Esophagus squamous epithelium (tissue), 4 donors: ENCODE measurements around the gene HBE1.

Experiments
- CTCF ChIP-seq, 6 experiments: fragments of 450-650 bp in 4 of 6; fragments of 200-600 bp in 2 of 6; sonication (generic) in 2 of 6; IDR thresholded peaks; one replicate each; pipeline ENCODE4 v1.5.1; 2016 to 2019; ENCODE audit warnings: antibody characterized with exemption in 6 of 6, mild to moderate bottlenecking in 4 of 6, moderate library complexity in 4 of 6
- POLR2A ChIP-seq, 4 donors: fragments of 450-650 bp; IDR thresholded peaks; one replicate each; pipeline ENCODE4 v1.6.1; 2017; ENCODE audit warnings: antibody characterized with exemption in 4 of 4, mild to moderate bottlenecking in 4 of 4, moderate library complexity in 3 of 4

- no peak for TF ChIP-seq CTCF (IDR thresholded peaks at IDR 0.05)
- TF ChIP-seq POLR2A (IDR thresholded peaks at IDR 0.05): no peak
These were observed 8.2 kb upstream of the HBE1 start for GRCh38 chr11:5277807-5278382.
